IMR-90 (cell line): ENCODE results near the gene NUP58. TPM values are rescaled to one million over a fixed set of nuclear protein-coding genes. Genes with fewer than 3 reads are reported as not detected.

Experiments used
- ATAC-seq: fragments of 200-7000 bp; cut with Tn5 transposase; 2 replicates; pipeline ENCODE4 v1.9.1; 2020; ENCODE audit warnings: low read depth, mild to moderate bottlenecking, moderate library complexity
- BruUV-seq: library from RNA; stranded (reverse); fragments of 400-500 nt; replicated peaks from 2 replicates; lab custom pipeline; 2021; lab: Mats Ljungman, UMichigan
- CTCF ChIA-PET: fragments of 300-600 bp; formaldehyde crosslinking; extraction: SDS; loops from one replicate; lab custom pipeline; 2021; ENCODE audit warnings: antibody characterized with exemption; lab: Yijun Ruan, JAX
- POLR2A ChIA-PET: fragments of 300-600 bp; sonication (Branson Sonifier 250); formaldehyde crosslinking; loops from one replicate; lab custom pipeline; 2022; ENCODE audit warnings: antibody characterized with exemption; ENCODE audit not compliant: unreplicated experiment; lab: Charles Lee
- DNase-seq: peaks from one replicate; pipeline ENCODE4 v3.0.0; 2013
- H2AFZ ChIP-seq: replicated peaks from 2 replicates; pipeline ENCODE3; 2013; ENCODE audit warnings: low read length, mild to moderate bottlenecking; ENCODE audit not compliant: poor library complexity
- H2AK5ac ChIP-seq: 2 replicates; pipeline ENCODE4 v1.6.1; 2013; ENCODE audit warnings: low read depth, low read length, inconsistent platforms
- H2AK9ac ChIP-seq: replicated peaks from 2 replicates; pipeline ENCODE3; 2013; ENCODE audit warnings: mild to moderate bottlenecking, low read depth, low read length, moderate library complexity; ENCODE audit not compliant: poor library complexity
- H2BK120ac ChIP-seq: 2 replicates; pipeline ENCODE4 v1.6.1; 2013; ENCODE audit warnings: low read depth, low read length, inconsistent platforms
- H2BK15ac ChIP-seq: 3 replicates; pipeline ENCODE4 v1.6.1; 2013; ENCODE audit warnings: low read depth, low read length, inconsistent platforms
- H2BK20ac ChIP-seq: 2 replicates; pipeline ENCODE4 v1.6.1; 2013; ENCODE audit warnings: low read depth, mild to moderate bottlenecking, inconsistent platforms, low read length, moderate library complexity
- H2BK5ac ChIP-seq: 2 replicates; pipeline ENCODE4 v1.6.1; 2013; ENCODE audit warnings: mild to moderate bottlenecking, low read depth, low read length, inconsistent platforms; ENCODE audit not compliant: poor library complexity, severe bottlenecking
- H3K14ac ChIP-seq: replicated peaks from 2 replicates; pipeline ENCODE4 v1.6.1; 2013; ENCODE audit warnings: low read depth, low read length, inconsistent platforms
- H3K18ac ChIP-seq: 2 replicates; pipeline ENCODE4 v1.6.1; 2013; ENCODE audit warnings: low read depth, low read length, control low read depth
- H3K23ac ChIP-seq: 2 replicates; pipeline ENCODE4 v1.6.1; 2013; ENCODE audit warnings: low read depth, low read length, inconsistent platforms
- H3K27ac ChIP-seq: 2 replicates; pipeline ENCODE4 v1.5.1; 2013; ENCODE audit warnings: mild to moderate bottlenecking, control low read depth, low read length; ENCODE audit not compliant: insufficient read depth
- H3K27me3 ChIP-seq: 2 replicates; pipeline ENCODE4 v1.6.1; 2013; ENCODE audit warnings: low read length; ENCODE audit not compliant: control insufficient read depth, insufficient read depth
- H3K36me3 ChIP-seq: 2 replicates; pipeline ENCODE4 v1.6.1; 2013; ENCODE audit warnings: low read length, mixed read lengths; ENCODE audit not compliant: control insufficient read depth, insufficient read depth
- H3K4ac ChIP-seq: 2 replicates; pipeline ENCODE4 v1.6.1; 2013; ENCODE audit warnings: low read depth, low read length, inconsistent platforms
- H3K4me1 ChIP-seq: 2 replicates; pipeline ENCODE4 v1.6.1; 2013; ENCODE audit warnings: low read length, mixed read lengths; ENCODE audit not compliant: control insufficient read depth, insufficient read depth
- H3K4me2 ChIP-seq: 2 replicates; pipeline ENCODE4 v1.6.1; 2013; ENCODE audit warnings: low read depth, mild to moderate bottlenecking, control low read depth, low read length, moderate library complexity
- H3K4me3 ChIP-seq: 2 replicates; pipeline ENCODE4 v1.5.1; 2013; ENCODE audit warnings: low read depth, mild to moderate bottlenecking, control low read depth, low read length, moderate library complexity; ENCODE audit not compliant: insufficient read depth
- H3K56ac ChIP-seq: 2 replicates; pipeline ENCODE4 v1.6.1; 2013; ENCODE audit warnings: low read length, inconsistent platforms; ENCODE audit not compliant: insufficient read depth; ENCODE audit errors: extremely low read depth
- H3K79me1 ChIP-seq, 2 experiments: 2 replicates each; pipeline ENCODE4 v1.6.1; 2013; ENCODE audit warnings: low read length in 2 of 2, inconsistent platforms in 1 of 2, low read depth in 1 of 2
- H3K9ac ChIP-seq: 2 replicates; pipeline ENCODE4 v1.6.1; 2013; ENCODE audit warnings: low read depth, low read length, control low read depth
- H3K9me1 ChIP-seq: 2 replicates; pipeline ENCODE4 v1.6.1; 2013; ENCODE audit warnings: low read length, inconsistent platforms; ENCODE audit not compliant: insufficient read depth
- H3K9me3 ChIP-seq: 2 replicates; pipeline ENCODE4 v1.6.1; 2013; ENCODE audit warnings: low read length; ENCODE audit not compliant: control insufficient read depth, insufficient read depth
- H4K20me1 ChIP-seq: 2 replicates; pipeline ENCODE4 v1.6.1; 2013; ENCODE audit warnings: low read length, inconsistent platforms; ENCODE audit not compliant: insufficient read depth
- H4K5ac ChIP-seq: 2 replicates; pipeline ENCODE4 v1.6.1; 2013; ENCODE audit warnings: mild to moderate bottlenecking, low read depth, low read length, control low read depth
- H4K8ac ChIP-seq, 2 experiments: 2 replicates each; pipeline ENCODE4 v1.6.1; 2013; ENCODE audit warnings: low read depth in 2 of 2, low read length in 2 of 2, control low read depth in 1 of 2, inconsistent platforms in 1 of 2
- H4K91ac ChIP-seq: 2 replicates; pipeline ENCODE4 v1.6.1; 2013; ENCODE audit warnings: low read depth, low read length, inconsistent platforms; ENCODE audit not compliant: insufficient read depth
- BHLHE40 ChIP-seq: fragments of 150-350 bp; IDR thresholded peaks from 2 replicates; pipeline ENCODE4 v1.6.1; 2016; ENCODE audit warnings: mild to moderate bottlenecking, low read depth, low read length
- CEBPB ChIP-seq: IDR thresholded peaks from 2 replicates; pipeline ENCODE4 v1.6.1; 2012; ENCODE audit warnings: low read depth, low read length, improper control_type of control experiment
- FOS ChIP-seq: fragments of 150-350 bp; IDR thresholded peaks from 2 replicates; pipeline ENCODE4 v1.6.1; 2016; ENCODE audit warnings: low read depth, low read length
- MAFK ChIP-seq: IDR thresholded peaks from 2 replicates; pipeline ENCODE4 v1.6.1; 2012; ENCODE audit warnings: low read depth, low read length, improper control_type of control experiment
- MAZ ChIP-seq: IDR thresholded peaks from 2 replicates; pipeline ENCODE4 v1.6.1; 2012; ENCODE audit warnings: low read depth, mild to moderate bottlenecking, low read length, improper control_type of control experiment, moderate library complexity, borderline replicate concordance
- NFE2L2 ChIP-seq: fragments of 150-350 bp; IDR thresholded peaks from 2 replicates; pipeline ENCODE4 v1.6.1; 2016; ENCODE audit warnings: low read depth, mild to moderate bottlenecking, low read length
- POLR2A ChIP-seq: IDR thresholded peaks from 2 replicates; pipeline ENCODE4 v1.6.1; 2012; ENCODE audit warnings: mild to moderate bottlenecking, low read depth, low read length
- RAD21 ChIP-seq: IDR thresholded peaks from 2 replicates; pipeline ENCODE4 v1.6.1; 2012; ENCODE audit warnings: low read length, improper control_type of control experiment
- RFX5 ChIP-seq: IDR thresholded peaks from 2 replicates; pipeline ENCODE4 v1.8.0; 2012; ENCODE audit warnings: low read depth, mild to moderate bottlenecking, low read length, moderate library complexity
- SMC3 ChIP-seq: fragments of 150-350 bp; IDR thresholded peaks from 2 replicates; pipeline ENCODE4 v1.6.1; 2016; ENCODE audit warnings: low read depth, mild to moderate bottlenecking, antibody characterized with exemption, low read length, moderate library complexity
- WGBS, 2 experiments: methylation state at CpG; one replicate each; pipeline versions ENCODE4 v1.1.5 to v1.1.7; 2013; ENCODE audit warnings: missing lambda C conversion rate in 2 of 2; ENCODE audit not compliant: insufficient read length in 1 of 2; ENCODE audit errors: extremely low coverage in 2 of 2; 5-methylcytosine and 5-hydroxymethylcytosine counted together
- dilution Hi-C: fragments of 300-500 bp; cut with HindIII; formaldehyde crosslinking; loops from one replicate; pipeline ENCODE4 v1.14.3; 2018; ENCODE audit warnings: low sequenced_read_pairs; ENCODE audit not compliant: unreplicated experiment
- in situ Hi-C: fragments of 300-500 bp; cut with MboI; formaldehyde crosslinking; loops from 3 replicates; pipeline ENCODE4 v1.14.3; 2019; ENCODE audit warnings: low sequenced_read_pairs, inconsistent platforms, mixed read lengths
- intact Hi-C: fragments of 100-400 bp; cut with micrococcal nuclease; formaldehyde crosslinking; loops from 2 replicates; pipeline ENCODE4 v1.10.0; 2022
- polyA plus RNA-seq, 3 experiments: library from polyadenylated mRNA; depleted of rRNA; stranded (reverse); fragments of >200 nt; gene quantifications; 2 replicates each; pipeline ENCODE4 v1.2.3, GENCODE V29; 2012; ENCODE audit warnings: low replicate concordance in 1 of 3
- total RNA-seq: library from RNA; depleted of rRNA; stranded (reverse); fragments of >200 nt; gene quantifications from 2 replicates; pipeline ENCODE4 v1.2.3, GENCODE V29; 2012

Gene NUP58
- total and polyA plus RNA-seq, 2 of the 4 experiments (the other 2 are of a cell fraction), result 29.7 to 50.7 TPM

GRCh38 chr13:25352806-25353205, 51.4 kb downstream of the NUP58 start:
- CTCF ChIA-PET, result no interaction called here

More at GRCh38 chr13:25352806-25353205, 51.4 kb downstream of the NUP58 start:
- Histone ChIP-seq H4K91ac (no peak overlapping the region), H3K4ac (no peak overlapping the region), H3K36me3 (no peaks in the 10 kb centered on the region), H3K18ac (no peak overlapping the region), H3K27ac (no peak overlapping the region), H3K4me1 (no peaks in the 10 kb centered on the region), H3K23ac (no peak overlapping the region), H3K56ac (no peak overlapping the region), H2AFZ (no peak overlapping the region), H4K20me1 (no peaks in the 10 kb centered on the region), H2BK120ac (no peak overlapping the region), H3K9me3 (no peaks in the 10 kb centered on the region), H4K5ac (no peak overlapping the region), H3K4me2 (no peak overlapping the region), H2AK5ac (no peak overlapping the region), H2BK20ac (no peak overlapping the region), H3K9me1 (no peaks in the 10 kb centered on the region), H2BK5ac (no peak overlapping the region), H2BK15ac (no peak overlapping the region), H3K14ac (no peak overlapping the region), H3K9ac (no peak overlapping the region), H3K27me3 (peaks cover 5% of the 10 kb centered on the region), H2AK9ac (no peak overlapping the region), H3K4me3 (no peak overlapping the region), H3K79me1 (no peaks in the 10 kb centered on the region), H4K8ac (no peak overlapping the region)
- POLR2A ChIA-PET, result no interaction called here
- intact Hi-C loops, result no loop called here
- ATAC-seq (no peak), DNase-seq (no peak)
- dilution Hi-C loops, result no loop called here
- no CpG with 5 or more reads among the region's 4 CpGs for WGBS, 2 experiments
- TF ChIP-seq RFX5 (no peak), RAD21 (no peak), NFE2L2 (no peak), MAZ (no peak), BHLHE40 (no peak), CEBPB (no peak), FOS (no peak), MAFK (no peak), POLR2A (no peak), SMC3 (no peak)
- no TSS peak for BruUV-seq
- in situ Hi-C loops, result no loop called here
